ENCODE results near the gene SLC15A3.
"Not testable (repeated sequence)": the region's sequence is repeated elsewhere in the genome, so short reads cannot be mapped to it uniquely, and the experiment has no call there.

Gene SLC15A3

GRCh38 chr11:60910281-60910687 is 41.7 kb downstream of the SLC15A3 start:
- DNase-seq, result no peak
- TF ChIP-seq CTCF (IDR thresholded peaks at IDR 0.05; ENCODE audit: low read depth, low read length), result no peak
- Histone ChIP-seq H3K27me3 (ENCODE audit: insufficient read depth, low read depth, severe bottlenecking) (no peaks in the 10 kb centered on the region), H3K27ac (no peak overlapping the region), H3K36me3 (peaks cover 8% of the 10 kb centered on the region), H3K4me3 (ENCODE audit: low read depth, low read length) (no peak overlapping the region), H3K9me3 (ENCODE audit: severe bottlenecking) (no peaks in the 10 kb centered on the region)

DNA sequence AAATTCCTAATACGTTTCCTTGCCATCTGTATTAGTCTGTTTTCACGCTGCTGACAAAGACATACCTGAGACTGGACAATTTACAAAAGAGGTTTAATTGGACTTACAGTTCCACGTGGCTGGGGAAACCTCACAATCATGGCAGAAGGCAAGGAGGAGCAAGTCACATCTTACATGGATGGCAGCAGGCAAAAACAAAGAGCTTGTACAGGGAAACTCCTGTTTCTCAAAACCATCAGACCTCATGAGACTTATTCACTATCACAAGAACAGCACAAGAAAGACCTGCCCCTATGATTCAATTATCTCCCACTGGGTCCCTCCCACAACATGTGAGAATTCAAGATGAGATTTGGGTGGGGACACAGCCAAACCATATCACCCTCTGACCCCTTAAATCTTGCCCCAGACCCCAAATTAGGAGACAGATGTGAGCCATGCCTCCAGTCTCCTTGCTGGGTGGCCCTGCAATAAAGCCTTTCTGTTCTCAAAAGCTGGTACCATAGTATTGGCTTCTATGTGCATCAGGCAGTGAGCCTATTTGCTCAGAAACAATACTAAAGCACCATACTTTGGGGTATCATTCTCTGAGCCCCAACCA is 42.2 kb downstream of the SLC15A3 start:
- H3K9me3 ChIP-seq (ENCODE audit: severe bottlenecking); H3K27ac ChIP-seq; H3K36me3 ChIP-seq; H3K27me3 ChIP-seq (ENCODE audit: insufficient read depth, low read depth, severe bottlenecking); DNase-seq; H3K4me3 ChIP-seq (ENCODE audit: low read depth, low read length): not testable (repeated sequence)

DNA sequence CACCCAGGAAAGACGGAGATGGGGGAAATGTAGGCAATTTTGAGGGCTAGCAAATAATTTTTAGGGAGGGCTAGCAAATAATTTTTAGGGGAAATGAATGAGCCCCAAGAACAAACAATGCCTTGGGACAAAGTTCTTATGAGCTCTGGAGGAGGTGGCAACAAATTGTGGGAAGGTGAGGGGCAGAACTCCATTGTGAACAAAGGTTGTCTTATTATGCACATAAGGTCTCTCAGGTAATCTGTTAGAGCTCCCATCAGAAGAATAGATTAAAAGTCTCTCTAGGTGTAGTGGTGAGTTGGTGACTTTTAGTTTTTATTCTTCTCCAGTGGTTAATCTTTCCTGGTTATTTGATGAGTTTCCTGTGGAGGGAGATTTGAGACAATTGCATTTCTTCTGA is 43.2 kb downstream of the SLC15A3 start:
- Histone ChIP-seq H3K27me3 (ENCODE audit: insufficient read depth, low read depth, severe bottlenecking) (no peaks in the 10 kb centered on the region), H3K27ac (no peak overlapping the region), H3K36me3 (peaks cover 5% of the 10 kb centered on the region), H3K4me3 (ENCODE audit: low read depth, low read length) (no peak overlapping the region), H3K9me3 (ENCODE audit: severe bottlenecking) (no peaks in the 10 kb centered on the region)
- DNase-seq, result no peak
- TF ChIP-seq CTCF (IDR thresholded peaks at IDR 0.05; ENCODE audit: low read depth, low read length), result no peak

- H3K9me3 ChIP-seq (ENCODE audit: severe bottlenecking), result no peaks in the 10 kb centered on the region
- peaks cover 30% of the 10 kb centered on the region for H3K36me3 ChIP-seq
- no peak for TF ChIP-seq CTCF (IDR thresholded peaks at IDR 0.05; ENCODE audit: low read depth, low read length)
- no peaks in the 10 kb centered on the region for H3K27me3 ChIP-seq (ENCODE audit: insufficient read depth, low read depth, severe bottlenecking)
- peak within 1 kb of the TSS; percentile 77 for H3K4me3 ChIP-seq (ENCODE audit: low read depth, low read length)
- peak; percentile 98 for DNase-seq
- H3K27ac ChIP-seq, result peak within 1 kb of the TSS; percentile 94
Observed at GRCh38 chr11:60906132-60906972, 45.6 kb downstream of the SLC15A3 start, which contains the start of gene PRPF19. TSS of gene PRPF19 (minus strand) at chr11:60906585. CDS start at chr11:60906382, 203 bp downstream.

- H3K27me3 ChIP-seq (ENCODE audit: insufficient read depth, low read depth, severe bottlenecking), result no peaks in the 10 kb centered on the region
- peaks cover 35% of the 10 kb centered on the region for H3K36me3 ChIP-seq
- H3K27ac ChIP-seq, result peak overlapping the region; percentile 94
- no peak for TF ChIP-seq CTCF (IDR thresholded peaks at IDR 0.05; ENCODE audit: low read depth, low read length)
- H3K4me3 ChIP-seq (ENCODE audit: low read depth, low read length), result peak overlapping the region; percentile 77
- no peak for DNase-seq
- no peaks in the 10 kb centered on the region for H3K9me3 ChIP-seq (ENCODE audit: severe bottlenecking)
Observed at GRCh38 chr11:60905551-60906113, 46.3 kb downstream of the SLC15A3 start.

DNA sequence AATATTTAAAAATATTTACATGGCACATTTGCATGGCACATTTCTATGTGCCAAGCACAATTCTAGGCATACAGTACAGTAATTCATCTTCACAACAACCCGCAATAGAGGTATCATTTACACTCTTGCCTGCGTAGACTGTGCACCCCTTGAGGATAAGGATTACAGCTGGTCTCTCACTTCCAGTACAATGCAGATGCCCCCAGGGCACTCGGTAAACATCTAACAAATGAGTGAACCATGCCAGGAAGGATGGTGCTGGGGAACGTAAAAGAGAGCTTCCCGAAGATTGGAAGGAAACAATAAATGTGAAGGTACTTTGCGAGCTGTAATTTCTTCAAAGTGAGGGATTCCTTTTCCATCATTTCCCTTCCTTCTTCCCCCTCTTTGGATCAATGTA is 46.9 kb downstream of the SLC15A3 start:
- H3K9me3 ChIP-seq (ENCODE audit: severe bottlenecking), result no peaks in the 10 kb centered on the region
- peaks cover 41% of the 10 kb centered on the region for H3K36me3 ChIP-seq
- peak overlapping the region; percentile 77 for H3K4me3 ChIP-seq (ENCODE audit: low read depth, low read length)

More for the DNA sequence above, 46.9 kb downstream of the SLC15A3 start:
- Histone ChIP-seq H3K27ac (no peak overlapping the region), H3K27me3 (ENCODE audit: insufficient read depth, low read depth, severe bottlenecking) (no peaks in the 10 kb centered on the region)
- DNase-seq, result no peak
- TF ChIP-seq CTCF (IDR thresholded peaks at IDR 0.05; ENCODE audit: low read depth, low read length), result no peak

Data from WERI-Rb-1 (cell line).